Activated naive CD8-positive, alpha-beta T cell treated with anti-CD3 and anti-CD28 coated beads, Interleukin-2, amount 10 ng/mL, durations not matched to agents 7 days and 5 days (primary cell): ENCODE data around the gene ZNRF1. TPM values are rescaled to one million over a fixed set of nuclear protein-coding genes. Genes with fewer than 3 reads are reported as not detected.
"Not testable (repeated sequence)": the region's sequence is repeated elsewhere in the genome, so short reads cannot be mapped to it uniquely, and the experiment has no call there.

Experiments used
- ATAC-seq: fragments of 150-1000 bp; cut with Tn5 transposase; one replicate; pipeline ENCODE4 v1.10.0; 2021; ENCODE audit warnings: low read depth, moderate library complexity
- POLR2A ChIA-PET: fragments of 350-600 bp; sonication (Branson Sonifier 250); formaldehyde crosslinking; loops from one replicate; lab custom pipeline; 2021; ENCODE audit warnings: antibody characterized with exemption; lab: Charles Lee
- DNase-seq: peaks from one replicate; pipeline ENCODE4 v3.0.0; 2021
- H3K27ac Mint-ChIP-seq: one replicate; pipeline ENCODE4 v1.8.0; 2022; ENCODE audit warnings: mild to moderate bottlenecking, mixed read lengths
- H3K27me3 Mint-ChIP-seq: one replicate; pipeline ENCODE4 v1.8.0; 2022; ENCODE audit warnings: mild to moderate bottlenecking, moderate library complexity, mixed read lengths
- H3K36me3 Mint-ChIP-seq: one replicate; pipeline ENCODE4 v1.8.0; 2021; ENCODE audit warnings: mild to moderate bottlenecking, mixed read lengths
- H3K4me1 Mint-ChIP-seq: one replicate; pipeline ENCODE4 v1.8.0; 2021; ENCODE audit warnings: mixed read lengths
- H3K4me3 Mint-ChIP-seq: one replicate; pipeline ENCODE4 v1.8.0; 2022; ENCODE audit warnings: mild to moderate bottlenecking, moderate library complexity, mixed read lengths
- H3K9me3 Mint-ChIP-seq: one replicate; pipeline ENCODE4 v1.8.0; 2021; ENCODE audit warnings: mixed read lengths
- total RNA-seq, 2 experiments: library from RNA; stranded (reverse); gene quantifications; one replicate each; pipeline ENCODE4 v1.2.3, GENCODE V29; 2021

The ZNRF1 gene
- total RNA-seq, 2 experiments from 2014 or later = 8.2 to 9.0 TPM

- Mint-ChIP-seq H3K27ac (no peak overlapping the region), H3K4me3 (no peak overlapping the region), H3K4me1 (peaks cover 8% of the 10 kb centered on the region), H3K27me3 (no peaks in the 10 kb centered on the region), H3K36me3 (peaks cover 3% of the 10 kb centered on the region), H3K9me3 (no peaks in the 10 kb centered on the region)
- POLR2A ChIA-PET = no interaction called here
- ATAC-seq (no peak), DNase-seq (no peak)
Observed at GRCh38 chr16:75010427-75010826, 11.6 kb downstream of the ZNRF1 start.

- Mint-ChIP-seq H3K9me3 (no peaks in the 10 kb centered on the region), H3K27ac (no peak overlapping the region), H3K36me3 (peaks cover 3% of the 10 kb centered on the region), H3K27me3 (no peaks in the 10 kb centered on the region), H3K4me1 (peaks cover 8% of the 10 kb centered on the region), H3K4me3 (no peak overlapping the region)
- ATAC-seq = no peak
- POLR2A ChIA-PET = no interaction called here
- no peak for DNase-seq
Observed at GRCh38 chr16:75011634-75012307, 12.9 kb downstream of the ZNRF1 start.

- DNase-seq (no peak), ATAC-seq (no peak)
- H3K4me3 Mint-ChIP-seq = no peak overlapping the region
- peaks cover 8% of the 10 kb centered on the region for H3K4me1 Mint-ChIP-seq
- H3K36me3 Mint-ChIP-seq = peaks cover 3% of the 10 kb centered on the region
- no peak overlapping the region for H3K27ac Mint-ChIP-seq
- H3K27me3 Mint-ChIP-seq = no peaks in the 10 kb centered on the region
- no peaks in the 10 kb centered on the region for H3K9me3 Mint-ChIP-seq
- POLR2A ChIA-PET = no interaction called here
Observed at GRCh38 chr16:75012380-75013081, 13.7 kb downstream of the ZNRF1 start.

- DNase-seq, ATAC-seq, H3K27ac Mint-ChIP-seq, H3K36me3 Mint-ChIP-seq, H3K4me3 Mint-ChIP-seq, H3K9me3 Mint-ChIP-seq, H3K4me1 Mint-ChIP-seq, POLR2A ChIA-PET, H3K27me3 Mint-ChIP-seq: not testable (repeated sequence)
Observed at GRCh38 chr16:75013123-75013522, 14.3 kb downstream of the ZNRF1 start.

- DNase-seq = no peak
- H3K27me3 Mint-ChIP-seq = no peaks in the 10 kb centered on the region
- H3K4me1 Mint-ChIP-seq = peaks cover 8% of the 10 kb centered on the region
- H3K9me3 Mint-ChIP-seq = no peaks in the 10 kb centered on the region
- H3K27ac Mint-ChIP-seq = no peak overlapping the region
- no peak overlapping the region for H3K4me3 Mint-ChIP-seq
- no peak for ATAC-seq
- H3K36me3 Mint-ChIP-seq = peaks cover 3% of the 10 kb centered on the region
- POLR2A ChIA-PET = no interaction called here
Observed at GRCh38 chr16:75014318-75014717, 15.5 kb downstream of the ZNRF1 start.

- not testable (repeated sequence) for H3K9me3 Mint-ChIP-seq, H3K4me1 Mint-ChIP-seq, ATAC-seq, H3K27me3 Mint-ChIP-seq, H3K4me3 Mint-ChIP-seq, DNase-seq, H3K27ac Mint-ChIP-seq
- H3K36me3 Mint-ChIP-seq = peaks cover 10% of the 10 kb centered on the region
- POLR2A ChIA-PET = interaction anchor here (0.6 kb wide), 1 partner anchor 623 kb away, joined by 3 read pairs; no protein-coding TSS in a partner anchor
Observed at GRCh38 chr16:75016451-75017081, 17.7 kb downstream of the ZNRF1 start.

GRCh38 chr16:75017670-75018525 lies 19.1 kb downstream of the ZNRF1 start:
- peaks cover 10% of the 10 kb centered on the region for H3K9me3 Mint-ChIP-seq
- no peak for DNase-seq
- no peak for ATAC-seq
- H3K36me3 Mint-ChIP-seq = peaks cover 17% of the 10 kb centered on the region
- POLR2A ChIA-PET = no interaction called here
- no peaks in the 10 kb centered on the region for H3K4me1 Mint-ChIP-seq
- no peak overlapping the region for H3K27ac Mint-ChIP-seq
- no peaks in the 10 kb centered on the region for H3K27me3 Mint-ChIP-seq
- no peak overlapping the region for H3K4me3 Mint-ChIP-seq

- Mint-ChIP-seq H3K4me3 (no peak overlapping the region), H3K9me3 (peaks cover 12% of the 10 kb centered on the region), H3K27ac (no peak overlapping the region), H3K4me1 (no peaks in the 10 kb centered on the region), H3K27me3 (no peaks in the 10 kb centered on the region), H3K36me3 (peaks cover 20% of the 10 kb centered on the region)
- DNase-seq (no peak), ATAC-seq (no peak)
- POLR2A ChIA-PET = no interaction called here
Observed at GRCh38 chr16:75019007-75019406, 20.2 kb downstream of the ZNRF1 start.

GRCh38 chr16:75019586-75019985 lies 20.8 kb downstream of the ZNRF1 start:
- peaks cover 20% of the 10 kb centered on the region for H3K36me3 Mint-ChIP-seq
- peaks cover 12% of the 10 kb centered on the region for H3K9me3 Mint-ChIP-seq
- POLR2A ChIA-PET = no interaction called here
- peaks cover 5% of the 10 kb centered on the region for H3K4me1 Mint-ChIP-seq
- ATAC-seq (no peak), DNase-seq (no peak)
- H3K27ac Mint-ChIP-seq = no peak overlapping the region
- no peak overlapping the region for H3K4me3 Mint-ChIP-seq
- H3K27me3 Mint-ChIP-seq = no peaks in the 10 kb centered on the region

GRCh38 chr16:75021410-75021809 lies 22.6 kb downstream of the ZNRF1 start:
- H3K4me1 Mint-ChIP-seq = peaks cover 7% of the 10 kb centered on the region
- H3K27ac Mint-ChIP-seq = no peak overlapping the region
- POLR2A ChIA-PET = no interaction called here
- H3K36me3 Mint-ChIP-seq = peaks cover 20% of the 10 kb centered on the region
- no peaks in the 10 kb centered on the region for H3K27me3 Mint-ChIP-seq
- H3K9me3 Mint-ChIP-seq = peaks cover 12% of the 10 kb centered on the region
- ATAC-seq (no peak), DNase-seq (no peak)
- no peak overlapping the region for H3K4me3 Mint-ChIP-seq

- H3K27ac Mint-ChIP-seq = no peak overlapping the region
- H3K4me1 Mint-ChIP-seq = peaks cover 7% of the 10 kb centered on the region
- peaks cover 20% of the 10 kb centered on the region for H3K36me3 Mint-ChIP-seq
- ATAC-seq (no peak), DNase-seq (no peak)
- no peak overlapping the region for H3K4me3 Mint-ChIP-seq
- no peaks in the 10 kb centered on the region for H3K27me3 Mint-ChIP-seq
- POLR2A ChIA-PET = no interaction called here
- H3K9me3 Mint-ChIP-seq = peaks cover 12% of the 10 kb centered on the region
Observed at GRCh38 chr16:75022567-75022966, 23.7 kb downstream of the ZNRF1 start.

- POLR2A ChIA-PET = no interaction called here
- Mint-ChIP-seq H3K27me3 (no peaks in the 10 kb centered on the region), H3K4me3 (no peak overlapping the region)
Observed at GRCh38 chr16:75023009-75023408, 24.2 kb downstream of the ZNRF1 start.

GRCh38 chr16:75024182-75024581 lies 25.4 kb downstream of the ZNRF1 start:
- Mint-ChIP-seq H3K36me3 (peaks cover 20% of the 10 kb centered on the region), H3K9me3 (peaks cover 12% of the 10 kb centered on the region), H3K4me3 (no peak overlapping the region), H3K4me1 (peaks cover 7% of the 10 kb centered on the region), H3K27ac (no peak overlapping the region), H3K27me3 (no peaks in the 10 kb centered on the region)
- POLR2A ChIA-PET = no interaction called here
- DNase-seq (no peak), ATAC-seq (no peak)

More at GRCh38 chr16:75023009-75023408, 24.2 kb downstream of the ZNRF1 start:
- peaks cover 12% of the 10 kb centered on the region for H3K9me3 Mint-ChIP-seq
- H3K36me3 Mint-ChIP-seq = peaks cover 20% of the 10 kb centered on the region
- DNase-seq (no peak), ATAC-seq (no peak)
- H3K27ac Mint-ChIP-seq = no peak overlapping the region
- peaks cover 7% of the 10 kb centered on the region for H3K4me1 Mint-ChIP-seq
